ENCODE measurements around the gene HS2ST1. TPM values are rescaled to one million over a fixed set of nuclear protein-coding genes. Genes with fewer than 3 reads are reported as not detected.

The HS2ST1 gene
- total RNA-seq, 1 experiment from 2014 or later, result 57.2 TPM

DNA sequence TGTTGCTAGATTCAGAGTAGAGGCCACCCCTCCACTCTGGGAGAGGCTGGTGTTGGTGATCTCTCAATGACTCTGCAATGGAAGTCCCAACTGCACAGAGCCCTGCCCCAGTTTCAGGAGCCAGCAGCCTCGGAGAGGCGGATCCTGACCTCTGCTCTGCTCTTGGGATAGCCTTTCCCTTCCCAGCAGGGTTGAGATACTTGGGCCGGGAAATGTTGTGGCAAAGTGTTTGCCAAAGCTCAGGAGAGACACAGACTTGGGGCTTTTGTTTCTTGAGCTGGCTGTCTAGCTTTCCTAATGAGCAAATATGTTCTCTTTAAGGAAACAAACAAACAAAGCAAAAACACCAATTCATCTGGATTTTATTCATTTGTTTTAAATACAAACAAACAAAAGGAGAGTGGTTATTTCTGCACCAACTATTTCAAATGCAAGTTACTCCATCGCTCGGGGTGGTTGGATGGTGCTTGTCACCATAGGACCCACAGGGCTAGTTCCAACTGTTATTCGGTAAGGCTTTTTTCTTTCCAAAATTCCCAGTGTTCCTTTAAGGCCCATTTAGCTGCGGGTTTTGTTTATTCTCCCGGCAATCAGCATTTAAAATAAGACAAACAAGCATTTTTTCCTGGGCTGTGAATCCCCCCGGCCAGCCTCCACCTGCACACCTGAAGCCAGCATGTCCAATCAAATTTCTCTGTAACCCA is 220.3 kb downstream of the HS2ST1 start:
- BruUV-seq (replicated peaks), result no TSS peak
- H3K4me1 Mint-ChIP-seq (ENCODE audit: low read depth, unreplicated experiment), result no peaks in the 10 kb centered on the region
- no peak overlapping the region for H3K27ac Mint-ChIP-seq (ENCODE audit: unreplicated experiment)
- Histone ChIP-seq H3K9me3 (no peaks in the 10 kb centered on the region), H3K4me1 (no peaks in the 10 kb centered on the region), H3K36me3 (ENCODE audit: control insufficient read depth, insufficient read depth, low read length) (no peaks in the 10 kb centered on the region), H3K27me3 (replicated peaks; ENCODE audit: control insufficient read depth, insufficient read depth, low read length) (no peaks in the 10 kb centered on the region), H3K4me3 (ENCODE audit: low read depth, low read length) (no peak overlapping the region)
- H3K9me3 Mint-ChIP-seq (ENCODE audit: unreplicated experiment), result no peaks in the 10 kb centered on the region
- no peaks in the 10 kb centered on the region for H3K27me3 Mint-ChIP-seq (ENCODE audit: insufficient read depth, unreplicated experiment)
- ChIA-PET POLR2A (no interaction called here), CTCF (no interaction called here)
- H3K36me3 Mint-ChIP-seq (ENCODE audit: insufficient read depth, unreplicated experiment), result no peaks in the 10 kb centered on the region
- intact Hi-C loops (cut with micrococcal nuclease; ENCODE audit: unreplicated experiment), result no loop called here
- no peak for DNase-seq
- H3K4me3 Mint-ChIP-seq (ENCODE audit: unreplicated experiment), result no peak overlapping the region
- TF ChIP-seq, protein P1, sequence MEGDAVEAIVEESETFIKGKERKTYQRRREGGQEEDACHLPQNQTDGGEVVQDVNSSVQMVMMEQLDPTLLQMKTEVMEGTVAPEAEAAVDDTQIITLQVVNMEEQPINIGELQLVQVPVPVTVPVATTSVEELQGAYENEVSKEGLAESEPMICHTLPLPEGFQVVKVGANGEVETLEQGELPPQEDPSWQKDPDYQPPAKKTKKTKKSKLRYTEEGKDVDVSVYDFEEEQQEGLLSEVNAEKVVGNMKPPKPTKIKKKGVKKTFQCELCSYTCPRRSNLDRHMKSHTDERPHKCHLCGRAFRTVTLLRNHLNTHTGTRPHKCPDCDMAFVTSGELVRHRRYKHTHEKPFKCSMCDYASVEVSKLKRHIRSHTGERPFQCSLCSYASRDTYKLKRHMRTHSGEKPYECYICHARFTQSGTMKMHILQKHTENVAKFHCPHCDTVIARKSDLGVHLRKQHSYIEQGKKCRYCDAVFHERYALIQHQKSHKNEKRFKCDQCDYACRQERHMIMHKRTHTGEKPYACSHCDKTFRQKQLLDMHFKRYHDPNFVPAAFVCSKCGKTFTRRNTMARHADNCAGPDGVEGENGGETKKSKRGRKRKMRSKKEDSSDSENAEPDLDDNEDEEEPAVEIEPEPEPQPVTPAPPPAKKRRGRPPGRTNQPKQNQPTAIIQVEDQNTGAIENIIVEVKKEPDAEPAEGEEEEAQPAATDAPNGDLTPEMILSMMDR (IDR thresholded peaks at IDR 0.05; ENCODE audit: insufficient read depth in 1 of 2, low read depth in 1 of 2, low read length in 1 of 2, severe bottlenecking in 1 of 2, unreplicated experiment in 1 of 2), result no peak

DNA sequence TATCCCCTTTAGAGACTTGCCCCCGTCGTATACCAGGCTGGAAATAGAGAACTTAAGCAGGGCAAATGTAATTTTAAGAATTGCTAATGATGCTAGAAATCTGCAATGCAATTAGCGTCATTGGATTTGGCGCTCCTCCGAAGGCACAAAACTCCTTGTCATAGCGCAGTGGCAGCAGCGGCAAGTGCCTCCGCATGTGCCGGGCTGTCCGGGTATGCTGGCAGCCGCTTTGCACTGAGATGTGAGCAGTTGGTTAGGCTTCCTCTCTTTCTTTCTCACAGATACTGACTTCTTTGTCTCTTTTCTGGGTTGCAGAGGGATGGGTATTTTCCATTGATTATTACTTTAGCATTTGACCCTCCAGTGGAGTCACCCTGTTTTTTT is 220.9 kb downstream of the HS2ST1 start:
- no peaks in the 10 kb centered on the region for H3K27me3 ChIP-seq (replicated peaks; ENCODE audit: control insufficient read depth, insufficient read depth, low read length)
- no peaks in the 10 kb centered on the region for H3K9me3 ChIP-seq
- ChIA-PET POLR2A (no interaction called here), CTCF (no interaction called here)
- intact Hi-C loops (cut with micrococcal nuclease; ENCODE audit: unreplicated experiment), result no loop called here
- Mint-ChIP-seq H3K27me3 (ENCODE audit: insufficient read depth, unreplicated experiment) (no peaks in the 10 kb centered on the region), H3K9me3 (ENCODE audit: unreplicated experiment) (no peaks in the 10 kb centered on the region), H3K27ac (ENCODE audit: unreplicated experiment) (no peak overlapping the region), H3K36me3 (ENCODE audit: insufficient read depth, unreplicated experiment) (no peaks in the 10 kb centered on the region), H3K4me3 (ENCODE audit: unreplicated experiment) (no peak overlapping the region), H3K4me1 (ENCODE audit: low read depth, unreplicated experiment) (no peaks in the 10 kb centered on the region)
- no peaks in the 10 kb centered on the region for H3K36me3 ChIP-seq (ENCODE audit: control insufficient read depth, insufficient read depth, low read length)
- DNase-seq, result no peak
- TF ChIP-seq, protein P1 (IDR thresholded peaks at IDR 0.05; ENCODE audit: insufficient read depth in 1 of 2, low read depth in 1 of 2, low read length in 1 of 2, severe bottlenecking in 1 of 2, unreplicated experiment in 1 of 2), result no peak
- no peaks in the 10 kb centered on the region for H3K4me1 ChIP-seq
- H3K4me3 ChIP-seq (ENCODE audit: low read depth, low read length), result no peak overlapping the region
- BruUV-seq (replicated peaks), result no TSS peak

DNA sequence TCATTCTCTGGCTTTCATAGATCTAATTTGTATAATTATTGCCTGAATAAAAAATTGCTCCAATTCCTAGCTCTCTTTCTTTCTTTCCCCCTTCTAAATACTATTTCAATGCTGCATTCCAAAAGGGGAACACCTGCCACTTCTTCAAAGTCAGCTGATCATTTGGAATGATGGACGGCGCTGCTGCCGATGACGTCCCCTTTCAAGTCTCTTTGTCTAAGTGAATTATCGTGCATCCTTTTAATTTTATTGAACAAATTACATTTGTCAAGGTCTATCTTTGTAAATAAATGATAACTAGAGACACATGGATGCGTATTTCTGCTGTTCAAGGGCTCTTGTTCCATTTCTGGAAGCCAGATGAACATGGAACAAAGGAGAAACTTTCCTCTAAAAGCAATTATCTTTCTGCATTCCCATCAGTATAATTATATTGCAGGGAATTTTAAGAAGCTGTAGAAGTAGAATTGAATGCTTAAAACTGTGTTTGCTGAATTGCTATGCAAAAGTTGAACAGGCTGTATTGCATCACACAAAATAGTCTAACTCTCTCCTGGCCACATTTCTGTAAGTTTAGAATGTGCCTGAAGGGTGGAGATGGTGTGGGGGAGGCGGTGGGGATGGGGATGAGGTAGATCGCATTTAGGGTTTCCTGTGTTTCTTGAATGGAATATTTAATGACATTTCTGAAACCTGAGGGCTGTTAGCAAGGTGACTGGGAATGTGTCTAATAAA is 222.3 kb downstream of the HS2ST1 start:
- Histone ChIP-seq H3K4me3 (ENCODE audit: low read depth, low read length) (no peak overlapping the region), H3K9me3 (no peaks in the 10 kb centered on the region), H3K36me3 (ENCODE audit: control insufficient read depth, insufficient read depth, low read length) (no peaks in the 10 kb centered on the region), H3K27me3 (replicated peaks; ENCODE audit: control insufficient read depth, insufficient read depth, low read length) (no peaks in the 10 kb centered on the region), H3K4me1 (no peaks in the 10 kb centered on the region)
- H3K36me3 Mint-ChIP-seq (ENCODE audit: insufficient read depth, unreplicated experiment), result no peaks in the 10 kb centered on the region
- no TSS peak for BruUV-seq (replicated peaks)
- POLR2A ChIA-PET, result no interaction called here
- no peaks in the 10 kb centered on the region for H3K4me1 Mint-ChIP-seq (ENCODE audit: low read depth, unreplicated experiment)
- H3K4me3 Mint-ChIP-seq (ENCODE audit: unreplicated experiment), result no peak overlapping the region
- H3K9me3 Mint-ChIP-seq (ENCODE audit: unreplicated experiment), result no peaks in the 10 kb centered on the region
- TF ChIP-seq, protein P1 (IDR thresholded peaks at IDR 0.05; ENCODE audit: insufficient read depth in 1 of 2, low read depth in 1 of 2, low read length in 1 of 2, severe bottlenecking in 1 of 2, unreplicated experiment in 1 of 2), result no peak
- DNase-seq, result no peak
- H3K27me3 Mint-ChIP-seq (ENCODE audit: insufficient read depth, unreplicated experiment), result no peaks in the 10 kb centered on the region
- CTCF ChIA-PET, result no interaction called here
- intact Hi-C loops (cut with micrococcal nuclease; ENCODE audit: unreplicated experiment), result no loop called here
- no peak overlapping the region for H3K27ac Mint-ChIP-seq (ENCODE audit: unreplicated experiment)

Data from Caco-2 (cell line).